GM12892 (cell line): ENCODE results near the gene BDP1.
"Not testable (repeated sequence)": the region's sequence is repeated elsewhere in the genome, so short reads cannot be mapped to it uniquely, and the experiment has no call there.

Experiments used
- POLR2A ChIP-seq: IDR thresholded peaks from 2 replicates; pipeline ENCODE4 v1.6.1; 2011; ENCODE audit warnings: low read depth, low read length, control low read depth
- POLR2AphosphoS5 ChIP-seq: IDR thresholded peaks from 2 replicates; pipeline ENCODE4 v1.6.1; 2011; ENCODE audit warnings: low read depth, low read length, control low read depth

GRCh38 chr5:71550885-71551284 lies 95.4 kb downstream of the BDP1 start:
- TF ChIP-seq POLR2A, POLR2AphosphoS5: not testable (repeated sequence)
